ENCODE measurements around the gene VPS35L. TPM values are rescaled to one million over a fixed set of nuclear protein-coding genes. Genes with fewer than 3 reads are reported as not detected.

The VPS35L gene
- total and polyA plus RNA-seq, 10 of the 15 experiments (the other 5 are each of a cell fraction or from before 2014, with no cell fraction given) = 14.9 to 44.1 (median 26.3) TPM

- no peak for TF ChIP-seq E2F8 (IDR thresholded peaks at IDR 0.05; ENCODE audit: low read depth, partially characterized antibody)
- TF ChIP-seq, protein P1, sequence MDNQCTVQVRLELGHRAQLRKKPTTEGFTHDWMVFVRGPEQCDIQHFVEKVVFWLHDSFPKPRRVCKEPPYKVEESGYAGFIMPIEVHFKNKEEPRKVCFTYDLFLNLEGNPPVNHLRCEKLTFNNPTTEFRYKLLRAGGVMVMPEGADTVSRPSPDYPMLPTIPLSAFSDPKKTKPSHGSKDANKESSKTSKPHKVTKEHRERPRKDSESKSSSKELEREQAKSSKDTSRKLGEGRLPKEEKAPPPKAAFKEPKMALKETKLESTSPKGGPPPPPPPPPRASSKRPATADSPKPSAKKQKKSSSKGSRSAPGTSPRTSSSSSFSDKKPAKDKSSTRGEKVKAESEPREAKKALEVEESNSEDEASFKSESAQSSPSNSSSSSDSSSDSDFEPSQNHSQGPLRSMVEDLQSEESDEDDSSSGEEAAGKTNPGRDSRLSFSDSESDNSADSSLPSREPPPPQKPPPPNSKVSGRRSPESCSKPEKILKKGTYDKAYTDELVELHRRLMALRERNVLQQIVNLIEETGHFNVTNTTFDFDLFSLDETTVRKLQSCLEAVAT (IDR thresholded peaks at IDR 0.05) = no peak
- no peak for TF ChIP-seq ZNF592 (IDR thresholded peaks at IDR 0.05)
- TF ChIP-seq BCL11A (IDR thresholded peaks at IDR 0.05; ENCODE audit: low read depth, low read length) = no peak
- TF ChIP-seq CHD1 (IDR thresholded peaks at IDR 0.05; ENCODE audit: low read depth, low read length) = no peak
- no peak for TF ChIP-seq ELK1 (IDR thresholded peaks at IDR 0.05; ENCODE audit: low read depth, low read length)
Observed at GRCh38 chr16:19660432-19660831, 104.9 kb downstream of the VPS35L start (continued).
